WTC11 (cell line): ENCODE results near the gene LDHB. TPM values are rescaled to one million over a fixed set of nuclear protein-coding genes. Genes with fewer than 3 reads are reported as not detected.

Experiments used
- ATAC-seq: fragments of 200-7000 bp; cut with Tn5 transposase; 2 replicates; pipeline ENCODE4 v1.10.0; 2021; ENCODE audit warnings: mild to moderate bottlenecking, moderate library complexity
- CTCF ChIA-PET: fragments of 300-600 bp; sonication (Branson Sonifier 250); formaldehyde crosslinking; loops from one replicate; lab custom pipeline; 2021; ENCODE audit warnings: antibody characterized with exemption; lab: Charles Lee
- POLR2A ChIA-PET: fragments of 350-600 bp; sonication (Branson Sonifier 250); formaldehyde crosslinking; loops from one replicate; lab custom pipeline; 2021; ENCODE audit warnings: antibody characterized with exemption; lab: Charles Lee
- DNase-seq: peaks from one replicate; pipeline ENCODE4 v3.0.0; 2021; ENCODE audit warnings: low spot score
- H3K27ac Mint-ChIP-seq: 2 replicates; pipeline ENCODE4 v1.8.0; 2021; ENCODE audit warnings: mixed read lengths
- H3K27me3 Mint-ChIP-seq: 2 replicates; pipeline ENCODE4 v1.8.0; 2021; ENCODE audit warnings: low read depth, mild to moderate bottlenecking, moderate library complexity, mixed read lengths
- H3K36me3 Mint-ChIP-seq: 2 replicates; pipeline ENCODE4 v1.8.0; 2021; ENCODE audit warnings: mixed read lengths
- H3K4me1 Mint-ChIP-seq: 2 replicates; pipeline ENCODE4 v1.8.0; 2022; ENCODE audit warnings: mixed read lengths
- H3K4me3 Mint-ChIP-seq: 2 replicates; pipeline ENCODE4 v1.8.0; 2021; ENCODE audit warnings: mild to moderate bottlenecking, moderate library complexity, mixed read lengths
- H3K9me3 Mint-ChIP-seq: 2 replicates; pipeline ENCODE4 v1.8.0; 2021; ENCODE audit warnings: mixed read lengths
- CREB1 ChIP-seq: sonication (generic); formaldehyde crosslinking; IDR thresholded peaks from 2 replicates; pipeline ENCODE4 v1.8.0; 2023; ENCODE audit warnings: mild to moderate bottlenecking, missing genetic modification reagents
- CREM ChIP-seq: sonication (generic); formaldehyde crosslinking; IDR thresholded peaks from 2 replicates; pipeline ENCODE4 v1.8.1; 2022; ENCODE audit warnings: mild to moderate bottlenecking, missing genetic modification reagents, moderate library complexity
- ELF4 ChIP-seq: sonication (generic); formaldehyde crosslinking; IDR thresholded peaks from 2 replicates; pipeline ENCODE4 v1.8.1; 2022; ENCODE audit warnings: low read depth, mild to moderate bottlenecking, moderate library complexity, missing genetic modification reagents
- GRHL2 ChIP-seq: fragments of 250-450 bp; sonication (Bioruptor Pico); IDR thresholded peaks from 2 replicates; pipeline ENCODE4 v1.8.0; 2022; ENCODE audit warnings: mild to moderate bottlenecking, moderate library complexity; ENCODE audit not compliant: insufficient replicate concordance, severe bottlenecking
- JAZF1 ChIP-seq: fragments of 250-450 bp; sonication (Bioruptor Pico); IDR thresholded peaks from 2 replicates; pipeline ENCODE4 v1.9.0; 2021; ENCODE audit warnings: moderate library complexity, mild to moderate bottlenecking, inconsistent platforms
- KAT7 ChIP-seq: sonication (generic); formaldehyde crosslinking; IDR thresholded peaks from 2 replicates; pipeline ENCODE4 v1.8.1; 2023; ENCODE audit warnings: missing genetic modification reagents, mild to moderate bottlenecking, borderline replicate concordance
- NFATC4 ChIP-seq: fragments of 250-450 bp; sonication (Bioruptor Pico); IDR thresholded peaks from 2 replicates; pipeline ENCODE4 v1.9.0; 2021; ENCODE audit warnings: mild to moderate bottlenecking
- NFE2L1 ChIP-seq: sonication (generic); formaldehyde crosslinking; IDR thresholded peaks from 2 replicates; pipeline ENCODE4 v1.8.1; 2023; ENCODE audit warnings: missing genetic modification reagents
- OVOL2 ChIP-seq: fragments of 250-450 bp; sonication (Bioruptor Pico); IDR thresholded peaks from 2 replicates; pipeline ENCODE4 v1.9.0; 2021; ENCODE audit warnings: mild to moderate bottlenecking, borderline replicate concordance
- RELA ChIP-seq: sonication (generic); formaldehyde crosslinking; IDR thresholded peaks from 2 replicates; pipeline ENCODE4 v1.8.1; 2022; ENCODE audit warnings: missing genetic modification reagents, mild to moderate bottlenecking, borderline replicate concordance
- RORB ChIP-seq: fragments of 250-450 bp; sonication (Bioruptor Pico); IDR thresholded peaks from 2 replicates; pipeline ENCODE4 v1.9.0; 2021; ENCODE audit warnings: mild to moderate bottlenecking
- SP1 ChIP-seq: sonication (generic); formaldehyde crosslinking; conservative IDR thresholded peaks from 2 replicates; pipeline ENCODE4 v1.8.1; 2022; ENCODE audit warnings: missing genetic modification reagents
- ZNF121 ChIP-seq: sonication (generic); formaldehyde crosslinking; IDR thresholded peaks from 2 replicates; pipeline ENCODE4 v1.8.0; 2023; ENCODE audit warnings: missing genetic modification reagents
- ZNF263 ChIP-seq: sonication (generic); formaldehyde crosslinking; IDR thresholded peaks from 2 replicates; pipeline ENCODE4 v1.8.1; 2022; ENCODE audit warnings: low read depth, mild to moderate bottlenecking, moderate library complexity, missing genetic modification reagents
- ZNF317 ChIP-seq: sonication (generic); formaldehyde crosslinking; IDR thresholded peaks from 2 replicates; pipeline ENCODE4 v1.8.1; 2023; ENCODE audit warnings: low read depth, mild to moderate bottlenecking, moderate library complexity, missing genetic modification reagents, borderline replicate concordance
- ZNF423 ChIP-seq: fragments of 250-450 bp; sonication (Bioruptor Pico); IDR thresholded peaks from 2 replicates; pipeline ENCODE4 v2.1.2; 2022; ENCODE audit warnings: mild to moderate bottlenecking, moderate library complexity
- total RNA-seq: library from RNA; stranded (reverse); gene quantifications from 3 replicates; pipeline ENCODE4 v1.2.3, GENCODE V29; 2021
- TF ChIP-seq, protein P1 (sequence below): fragments of 250-450 bp; sonication (Bioruptor Pico); IDR thresholded peaks from 2 replicates; pipeline ENCODE4 v1.9.0; 2021; ENCODE audit warnings: mild to moderate bottlenecking
- TF ChIP-seq, protein P2 (sequence below): fragments of 250-450 bp; sonication (Bioruptor Pico); IDR thresholded peaks from 2 replicates; pipeline ENCODE4 v1.9.0; 2021; ENCODE audit warnings: moderate library complexity, mild to moderate bottlenecking, inconsistent platforms, borderline replicate concordance
- TF ChIP-seq, protein P3 (sequence below): sonication (generic); formaldehyde crosslinking; IDR thresholded peaks from 2 replicates; pipeline ENCODE4 v1.8.1; 2022; ENCODE audit warnings: mild to moderate bottlenecking, missing genetic modification reagents, moderate library complexity, borderline replicate concordance
- TF ChIP-seq, protein P4 (sequence below): sonication (generic); formaldehyde crosslinking; IDR thresholded peaks from 2 replicates; pipeline ENCODE4 v1.8.0; 2022; ENCODE audit warnings: mild to moderate bottlenecking, missing genetic modification reagents
- TF ChIP-seq, protein P5 (sequence below): sonication (generic); formaldehyde crosslinking; IDR thresholded peaks from 2 replicates; pipeline ENCODE4 v1.8.1; 2022; ENCODE audit warnings: low read depth, mild to moderate bottlenecking, moderate library complexity, missing genetic modification reagents, borderline replicate concordance

The LDHB gene
- total RNA-seq, 1 experiment from 2014 or later, result 1,504 TPM

DNA sequence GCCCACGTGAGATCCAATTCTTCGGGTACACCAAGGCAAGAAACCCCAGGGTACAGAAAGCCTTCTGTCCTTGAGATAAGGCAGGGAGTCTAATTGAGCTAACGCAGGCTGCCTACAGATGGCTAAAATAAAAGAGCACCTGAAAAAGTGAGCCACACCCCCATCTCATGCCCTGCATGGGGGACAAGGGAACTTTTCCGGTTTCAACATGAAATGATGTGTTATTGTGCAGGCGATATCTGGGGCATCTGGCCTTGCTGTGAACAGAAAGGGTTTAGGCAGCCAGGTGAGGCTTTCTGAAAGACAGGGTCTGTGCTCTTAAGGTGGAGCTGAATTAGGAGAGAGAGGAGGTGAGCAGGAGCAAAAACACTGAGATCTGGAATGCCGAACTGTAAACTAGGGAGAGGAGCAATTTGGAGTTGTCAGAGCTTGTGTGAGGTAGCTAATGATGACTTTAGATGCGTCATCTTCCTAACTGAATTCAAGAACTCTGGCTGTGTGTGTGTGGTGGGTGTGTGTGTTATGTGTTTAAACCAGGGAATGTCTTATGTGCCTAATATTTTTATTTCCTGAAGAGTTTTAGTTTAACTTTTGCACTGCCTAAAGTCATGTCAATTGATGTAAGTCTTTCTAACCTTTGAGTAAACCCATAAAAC, 20.1 kb upstream of the LDHB start:
- ATAC-seq, result no peak
- no peak overlapping the region for H3K27ac Mint-ChIP-seq
- POLR2A ChIA-PET, result no interaction called here
- no peak for DNase-seq
- no peaks in the 10 kb centered on the region for H3K27me3 Mint-ChIP-seq
- H3K36me3 Mint-ChIP-seq, result no peaks in the 10 kb centered on the region
- CTCF ChIA-PET, result no interaction called here
- TF ChIP-seq, protein P1, sequence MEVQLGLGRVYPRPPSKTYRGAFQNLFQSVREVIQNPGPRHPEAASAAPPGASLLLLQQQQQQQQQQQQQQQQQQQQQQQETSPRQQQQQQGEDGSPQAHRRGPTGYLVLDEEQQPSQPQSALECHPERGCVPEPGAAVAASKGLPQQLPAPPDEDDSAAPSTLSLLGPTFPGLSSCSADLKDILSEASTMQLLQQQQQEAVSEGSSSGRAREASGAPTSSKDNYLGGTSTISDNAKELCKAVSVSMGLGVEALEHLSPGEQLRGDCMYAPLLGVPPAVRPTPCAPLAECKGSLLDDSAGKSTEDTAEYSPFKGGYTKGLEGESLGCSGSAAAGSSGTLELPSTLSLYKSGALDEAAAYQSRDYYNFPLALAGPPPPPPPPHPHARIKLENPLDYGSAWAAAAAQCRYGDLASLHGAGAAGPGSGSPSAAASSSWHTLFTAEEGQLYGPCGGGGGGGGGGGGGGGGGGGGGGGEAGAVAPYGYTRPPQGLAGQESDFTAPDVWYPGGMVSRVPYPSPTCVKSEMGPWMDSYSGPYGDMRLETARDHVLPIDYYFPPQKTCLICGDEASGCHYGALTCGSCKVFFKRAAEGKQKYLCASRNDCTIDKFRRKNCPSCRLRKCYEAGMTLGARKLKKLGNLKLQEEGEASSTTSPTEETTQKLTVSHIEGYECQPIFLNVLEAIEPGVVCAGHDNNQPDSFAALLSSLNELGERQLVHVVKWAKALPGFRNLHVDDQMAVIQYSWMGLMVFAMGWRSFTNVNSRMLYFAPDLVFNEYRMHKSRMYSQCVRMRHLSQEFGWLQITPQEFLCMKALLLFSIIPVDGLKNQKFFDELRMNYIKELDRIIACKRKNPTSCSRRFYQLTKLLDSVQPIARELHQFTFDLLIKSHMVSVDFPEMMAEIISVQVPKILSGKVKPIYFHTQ (CRISPR knock-in tag), result no peak
- no peak for TF ChIP-seq CREB1 (CRISPR knock-in tag)
- TF ChIP-seq, protein P2, sequence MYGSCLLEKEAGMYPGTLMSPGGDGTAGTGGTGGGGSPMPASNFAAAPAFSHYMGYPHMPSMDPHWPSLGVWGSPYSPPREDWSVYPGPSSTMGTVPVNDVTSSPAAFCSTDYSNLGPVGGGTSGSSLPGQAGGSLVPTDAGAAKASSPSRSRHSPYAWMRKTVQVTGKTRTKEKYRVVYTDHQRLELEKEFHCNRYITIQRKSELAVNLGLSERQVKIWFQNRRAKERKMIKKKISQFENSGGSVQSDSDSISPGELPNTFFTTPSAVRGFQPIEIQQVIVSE (CRISPR knock-in tag), result no peak
- TF ChIP-seq, protein P3, sequence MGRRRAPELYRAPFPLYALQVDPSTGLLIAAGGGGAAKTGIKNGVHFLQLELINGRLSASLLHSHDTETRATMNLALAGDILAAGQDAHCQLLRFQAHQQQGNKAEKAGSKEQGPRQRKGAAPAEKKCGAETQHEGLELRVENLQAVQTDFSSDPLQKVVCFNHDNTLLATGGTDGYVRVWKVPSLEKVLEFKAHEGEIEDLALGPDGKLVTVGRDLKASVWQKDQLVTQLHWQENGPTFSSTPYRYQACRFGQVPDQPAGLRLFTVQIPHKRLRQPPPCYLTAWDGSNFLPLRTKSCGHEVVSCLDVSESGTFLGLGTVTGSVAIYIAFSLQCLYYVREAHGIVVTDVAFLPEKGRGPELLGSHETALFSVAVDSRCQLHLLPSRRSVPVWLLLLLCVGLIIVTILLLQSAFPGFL (CRISPR knock-in tag), result no peak
- TF ChIP-seq JAZF1 (CRISPR knock-in tag), result no peak
- TF ChIP-seq NFATC4, result no peak
- TF ChIP-seq RELA, result no peak
- no peak for TF ChIP-seq ELF4 (CRISPR knock-in tag)
- TF ChIP-seq SP1 (CRISPR knock-in tag), result no peak
- no peak for TF ChIP-seq ZNF121
- no peak for TF ChIP-seq KAT7
- H3K4me3 Mint-ChIP-seq, result no peak overlapping the region
- H3K9me3 Mint-ChIP-seq, result peaks cover 6% of the 10 kb centered on the region
- no peaks in the 10 kb centered on the region for H3K4me1 Mint-ChIP-seq

DNA sequence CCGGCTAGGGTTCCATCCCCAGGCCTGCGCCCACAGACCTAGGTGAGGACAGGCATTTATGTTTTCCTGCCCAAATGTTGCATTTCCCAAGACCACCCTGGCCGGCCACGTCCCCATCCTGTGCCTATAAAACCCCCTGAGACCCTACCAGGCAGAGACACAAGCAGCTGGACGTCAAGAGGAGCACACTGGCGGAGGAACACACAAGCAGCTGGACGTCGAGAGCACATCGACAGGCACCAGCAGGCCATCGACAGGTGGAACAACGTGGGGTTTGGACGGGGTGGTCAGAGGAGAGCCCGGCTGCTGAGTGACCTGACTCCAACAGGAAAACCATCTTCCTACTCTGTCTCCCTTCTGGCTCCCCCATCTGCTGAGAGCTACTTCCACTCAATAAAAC, 19.6 kb upstream of the LDHB start:
- no peaks in the 10 kb centered on the region for H3K4me1 Mint-ChIP-seq
- peaks cover 6% of the 10 kb centered on the region for H3K9me3 Mint-ChIP-seq
- no peaks in the 10 kb centered on the region for H3K36me3 Mint-ChIP-seq
- H3K27ac Mint-ChIP-seq, result no peak overlapping the region
- no peak for TF ChIP-seq ZNF317 (CRISPR knock-in tag)
- no peak for TF ChIP-seq GRHL2 (CRISPR knock-in tag)
- no peak for TF ChIP-seq CREM (CRISPR knock-in tag)
- TF ChIP-seq ZNF263 (CRISPR knock-in tag), result no peak
- no peak for TF ChIP-seq NFE2L1 (CRISPR knock-in tag)
- no peak for TF ChIP-seq ZNF423 (CRISPR knock-in tag)
- no peak for TF ChIP-seq RORB (CRISPR knock-in tag)
- TF ChIP-seq, all 79 proteins: peak for 0
- POLR2A ChIA-PET, result no interaction called here
- no peak for DNase-seq
- no peak overlapping the region for H3K4me3 Mint-ChIP-seq
- CTCF ChIA-PET, result no interaction called here
- ATAC-seq, result no peak
- H3K27me3 Mint-ChIP-seq, result no peaks in the 10 kb centered on the region

DNA sequence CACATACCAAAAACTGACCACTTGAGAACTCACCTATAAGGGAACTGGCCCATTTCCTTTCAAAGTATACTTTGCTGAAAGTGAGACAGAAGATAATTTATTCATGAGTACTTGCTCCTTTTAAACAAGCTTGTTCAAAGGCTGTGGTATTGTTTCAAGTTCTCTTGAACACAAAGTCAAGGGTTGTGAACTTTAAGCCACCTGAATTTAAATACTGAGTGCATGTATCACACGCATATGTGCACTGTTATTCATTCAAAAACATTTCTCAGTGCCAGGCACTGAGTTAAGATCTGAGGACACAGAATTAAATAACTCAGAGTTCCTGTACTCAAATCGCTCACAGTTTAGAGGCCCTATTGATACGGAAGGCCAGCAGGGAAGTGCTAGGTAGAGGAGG, 19.1 kb upstream of the LDHB start:
- H3K36me3 Mint-ChIP-seq, result no peaks in the 10 kb centered on the region
- POLR2A ChIA-PET, result no interaction called here
- no peak for DNase-seq
- no peak overlapping the region for H3K27ac Mint-ChIP-seq
- H3K9me3 Mint-ChIP-seq, result peaks cover 6% of the 10 kb centered on the region
- ATAC-seq, result no peak
- no peaks in the 10 kb centered on the region for H3K4me1 Mint-ChIP-seq
- CTCF ChIA-PET, result no interaction called here
- no peak overlapping the region for H3K4me3 Mint-ChIP-seq
- no peaks in the 10 kb centered on the region for H3K27me3 Mint-ChIP-seq
- TF ChIP-seq, protein P4, sequence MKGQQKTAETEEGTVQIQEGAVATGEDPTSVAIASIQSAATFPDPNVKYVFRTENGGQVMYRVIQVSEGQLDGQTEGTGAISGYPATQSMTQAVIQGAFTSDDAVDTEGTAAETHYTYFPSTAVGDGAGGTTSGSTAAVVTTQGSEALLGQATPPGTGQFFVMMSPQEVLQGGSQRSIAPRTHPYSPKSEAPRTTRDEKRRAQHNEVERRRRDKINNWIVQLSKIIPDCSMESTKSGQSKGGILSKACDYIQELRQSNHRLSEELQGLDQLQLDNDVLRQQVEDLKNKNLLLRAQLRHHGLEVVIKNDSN (CRISPR knock-in tag), result no peak
- TF ChIP-seq, protein P5, sequence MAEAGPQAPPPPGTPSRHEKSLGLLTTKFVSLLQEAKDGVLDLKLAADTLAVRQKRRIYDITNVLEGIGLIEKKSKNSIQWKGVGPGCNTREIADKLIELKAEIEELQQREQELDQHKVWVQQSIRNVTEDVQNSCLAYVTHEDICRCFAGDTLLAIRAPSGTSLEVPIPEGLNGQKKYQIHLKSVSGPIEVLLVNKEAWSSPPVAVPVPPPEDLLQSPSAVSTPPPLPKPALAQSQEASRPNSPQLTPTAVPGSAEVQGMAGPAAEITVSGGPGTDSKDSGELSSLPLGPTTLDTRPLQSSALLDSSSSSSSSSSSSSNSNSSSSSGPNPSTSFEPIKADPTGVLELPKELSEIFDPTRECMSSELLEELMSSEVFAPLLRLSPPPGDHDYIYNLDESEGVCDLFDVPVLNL (CRISPR knock-in tag), result no peak
- TF ChIP-seq OVOL2 (CRISPR knock-in tag), result no peak
- no peak for TF ChIP-seq ZNF263 (CRISPR knock-in tag)
